Germinal center (tissue), 1 donor: ENCODE data around the gene DUXB.

Source experiments
- DNase-seq: peaks from one replicate; pipeline ENCODE4 v3.0.0; 2012; ENCODE audit warnings: mixed read lengths, low spot score

DUXB gene

DNA sequence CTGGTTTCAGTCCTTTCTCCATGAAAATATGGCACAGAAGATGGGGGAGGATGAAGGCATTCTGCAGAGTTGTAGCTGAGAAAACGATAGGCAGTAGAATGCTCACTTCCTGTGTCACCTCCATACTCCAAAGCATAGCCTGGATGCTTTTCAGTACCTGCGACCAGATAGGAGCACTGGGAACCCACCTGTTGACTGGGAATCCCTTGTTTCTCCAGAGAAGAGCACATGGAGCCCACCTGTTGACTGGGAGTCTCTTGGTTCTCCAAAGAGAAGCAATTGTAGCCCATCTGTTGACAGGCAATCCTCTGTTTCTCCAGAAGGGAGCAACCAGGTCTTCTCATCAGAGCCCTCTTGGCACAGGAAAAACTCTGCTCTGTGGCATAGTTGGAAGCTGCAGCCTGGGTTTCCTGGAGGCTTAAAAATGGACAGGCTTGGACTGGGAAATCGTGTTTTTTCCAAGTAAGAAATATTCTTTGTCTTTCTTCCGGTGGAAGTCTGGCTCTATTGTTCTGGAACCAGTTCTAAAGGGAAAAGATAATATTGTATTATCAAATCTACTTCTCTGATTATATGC is 40.4 kb downstream of the DUXB start:
- DNase-seq: no peak

DNA sequence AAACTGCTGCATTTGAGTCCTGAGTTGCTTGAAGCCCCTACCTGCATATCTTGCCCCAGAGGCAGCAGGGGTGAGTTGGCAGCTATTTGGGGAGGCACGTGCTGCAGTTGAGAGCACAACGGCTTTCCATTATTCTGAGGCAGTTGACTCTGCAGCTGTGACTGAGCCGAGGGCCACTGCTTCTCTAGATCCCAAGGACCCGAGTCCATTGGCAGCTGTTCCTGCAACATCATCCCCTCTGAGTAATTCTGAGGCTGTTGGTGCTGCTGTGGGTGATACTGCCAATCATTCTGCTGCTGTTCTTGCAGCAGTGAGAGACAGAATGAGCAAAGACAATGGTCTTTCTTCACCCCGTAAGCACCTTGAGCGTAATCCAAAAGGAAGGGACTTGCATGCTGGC is 40.9 kb downstream of the DUXB start:
- no peak for DNase-seq

DNA sequence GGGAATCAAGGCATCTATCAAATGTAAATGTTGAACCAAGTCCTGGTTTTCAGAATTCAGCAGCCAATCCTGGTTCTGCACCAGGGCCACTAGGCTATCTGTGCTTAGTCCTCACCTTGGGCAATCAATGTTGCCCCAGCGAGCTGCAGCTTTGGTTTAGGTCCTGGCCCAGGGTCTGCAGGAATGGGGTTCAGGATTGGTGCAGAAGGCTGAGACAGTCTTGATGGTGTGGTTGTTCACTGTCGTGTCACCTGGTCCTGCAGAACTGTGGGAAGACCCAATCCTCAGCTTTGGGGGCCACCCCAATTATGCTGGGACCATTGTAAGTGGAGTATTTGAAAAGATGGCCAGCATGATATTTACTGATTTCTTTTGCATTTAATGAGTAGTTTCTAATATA is 43.1 kb downstream of the DUXB start:
- no peak for DNase-seq

DNA sequence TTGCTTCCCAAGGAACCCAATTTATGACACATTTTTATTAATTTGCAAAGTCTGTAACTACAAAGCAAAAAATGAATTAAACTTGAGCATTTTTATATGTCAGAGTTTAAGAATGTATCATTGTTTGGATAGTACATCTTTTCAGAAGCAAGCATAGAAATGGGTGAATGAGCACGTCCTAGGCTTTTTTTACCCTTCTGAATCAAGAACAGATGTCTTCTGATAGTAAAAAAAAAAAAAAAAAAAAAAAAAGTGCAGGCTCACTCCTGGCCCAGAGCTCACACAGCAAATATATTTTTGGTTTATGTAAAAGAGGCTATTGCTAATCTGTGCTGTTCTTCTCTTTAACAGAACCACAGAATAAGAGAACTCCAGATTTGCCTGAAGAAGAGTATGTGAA is 47.3 kb downstream of the DUXB start:
- DNase-seq: peak; percentile 10

DNA sequence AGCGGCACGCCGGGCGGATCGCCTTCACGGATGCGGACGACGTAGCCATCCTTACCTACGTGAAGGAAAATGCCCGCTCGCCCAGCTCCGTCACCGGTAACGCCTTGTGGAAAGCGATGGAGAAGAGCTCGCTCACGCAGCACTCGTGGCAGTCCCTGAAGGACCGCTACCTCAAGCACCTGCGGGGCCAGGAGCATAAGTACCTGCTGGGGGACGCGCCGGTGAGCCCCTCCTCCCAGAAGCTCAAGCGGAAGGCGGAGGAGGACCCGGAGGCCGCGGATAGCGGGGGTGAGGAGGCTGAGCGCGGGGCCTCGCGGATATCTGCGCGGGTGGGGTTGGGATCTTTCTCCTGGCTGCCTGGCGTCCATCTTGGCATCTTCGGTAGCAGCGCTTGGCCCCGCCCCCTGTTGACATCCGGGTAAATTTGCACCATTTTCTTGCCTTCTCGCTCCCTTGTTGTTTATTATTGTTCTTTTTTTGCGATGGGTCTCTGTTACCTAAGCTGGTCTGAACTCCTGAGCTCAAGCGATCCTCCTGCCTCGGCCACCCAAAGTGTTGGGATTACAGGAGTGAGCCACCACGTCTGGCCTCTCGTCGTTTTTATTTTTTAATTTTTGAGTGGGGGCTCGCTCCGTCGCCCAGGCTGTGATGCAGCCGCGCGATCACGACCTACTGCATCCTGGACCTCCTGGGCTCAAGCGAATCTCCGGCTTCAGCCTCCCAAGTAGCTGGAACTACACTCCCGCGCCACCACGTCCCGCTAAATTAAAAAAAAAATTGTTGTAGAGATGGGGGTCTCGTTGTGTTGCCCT is 52.8 kb downstream of the DUXB start:
- peak; percentile 76 for DNase-seq

DNA sequence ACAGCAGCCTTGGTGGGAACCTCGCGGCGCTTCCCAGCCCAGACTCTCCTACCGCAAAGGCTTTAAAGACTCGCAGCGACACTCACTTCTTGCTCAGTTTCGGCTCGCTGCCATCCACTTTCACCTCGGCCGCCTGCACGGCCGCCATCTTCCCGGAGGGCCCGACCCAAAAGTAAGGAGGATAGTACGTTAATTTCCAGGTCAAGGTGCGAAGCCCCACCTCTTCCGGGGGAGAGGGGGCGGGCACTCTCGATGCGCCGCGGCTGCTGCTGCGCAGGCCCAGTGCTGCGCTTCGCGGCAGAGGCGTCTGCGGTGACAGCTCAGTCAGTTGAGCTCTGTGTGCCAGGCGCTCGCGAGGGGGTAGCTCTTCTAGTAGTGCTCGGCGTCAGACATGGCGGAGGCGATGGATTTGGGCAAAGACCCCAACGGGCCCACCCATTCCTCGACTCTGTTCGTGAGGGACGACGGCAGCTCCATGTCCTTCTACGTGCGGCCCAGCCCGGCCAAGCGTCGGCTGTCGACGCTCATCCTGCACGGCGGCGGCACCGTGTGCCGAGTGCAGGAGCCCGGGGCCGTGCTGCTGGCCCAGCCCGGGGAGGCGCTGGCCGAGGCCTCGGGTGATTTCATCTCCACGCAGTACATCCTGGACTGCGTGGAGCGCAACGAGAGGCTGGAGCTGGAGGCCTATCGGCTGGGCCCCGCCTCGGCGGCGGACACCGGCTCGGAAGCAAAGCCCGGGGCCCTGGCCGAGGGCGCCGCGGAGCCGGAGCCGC is 53.6 kb downstream of the DUXB start, which contains the start of the genes KARS1 and TERF2IP:
KARS1 (minus strand) TSS at position 174 of the 773 bp plus-strand sequence; CDS start at position 148, 26 bp downstream.
TERF2IP (plus strand) TSS at position 282 of the 773 bp plus-strand sequence; CDS start at position 392, 110 bp downstream.
- DNase-seq: peak; percentile 94

DNA sequence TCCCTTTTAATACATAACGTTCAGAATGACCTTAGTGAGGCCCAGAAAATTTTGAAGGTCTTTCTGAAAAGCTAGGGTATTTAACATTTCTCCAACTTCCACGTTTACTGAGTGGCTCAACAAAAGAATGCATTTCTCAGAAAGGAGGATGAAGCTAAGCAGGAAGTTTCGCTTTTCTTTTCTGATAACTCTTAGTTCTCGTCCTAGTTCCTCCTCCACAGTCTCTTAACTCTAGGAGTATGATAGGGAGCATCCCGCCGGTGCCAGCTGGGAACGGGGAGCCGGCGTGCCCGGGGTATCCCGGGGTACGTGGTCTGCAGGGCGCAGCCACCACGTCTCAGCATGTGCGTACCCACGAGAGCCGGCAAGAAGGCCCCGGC is 54.2 kb downstream of the DUXB start:
- DNase-seq: no peak

DNA sequence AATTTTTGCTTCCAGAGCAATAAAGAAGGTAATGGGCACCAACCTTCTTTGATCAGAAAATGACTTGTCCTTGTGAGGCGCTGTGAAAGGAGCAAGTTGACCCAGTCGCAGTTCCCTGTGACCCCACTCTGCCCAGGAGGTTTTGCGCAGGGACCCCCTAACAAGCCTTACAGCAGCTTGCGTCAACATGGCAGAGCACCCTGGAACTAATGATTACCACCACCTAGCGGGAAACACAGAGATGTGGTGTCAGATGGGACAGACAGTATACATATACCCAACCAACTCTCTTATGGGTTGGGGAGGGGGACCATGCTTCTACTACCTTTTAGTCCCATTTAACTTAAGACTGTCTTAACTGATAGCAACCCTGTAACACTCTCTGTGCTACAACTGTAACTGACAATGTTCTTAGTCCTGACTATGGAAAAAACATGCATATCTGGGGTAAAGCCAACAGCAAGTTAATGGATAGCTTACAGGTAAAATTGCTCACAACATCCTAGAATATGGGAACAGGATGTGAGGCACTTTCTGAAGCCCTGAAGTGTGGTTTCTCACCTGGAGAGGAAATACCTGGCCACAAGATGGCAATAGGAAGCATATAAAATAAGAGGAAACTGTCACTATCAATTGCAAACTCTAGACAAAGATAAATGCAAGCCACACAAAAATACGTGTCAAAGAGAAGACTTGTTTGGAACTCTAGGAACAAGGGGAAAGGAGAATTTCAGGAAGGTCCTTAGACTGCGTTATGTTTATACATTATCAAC is 56.8 kb downstream of the DUXB start:
- no peak for DNase-seq
